NT2/D1 (cell line): ENCODE measurements around the gene PIK3R5.

Experiments
- YY1 ChIP-seq: IDR thresholded peaks from 2 replicates; pipeline ENCODE4 v1.6.1; 2011; ENCODE audit not compliant: insufficient read length, insufficient read depth
- ZNF274 ChIP-seq: IDR thresholded peaks from 2 replicates; pipeline ENCODE4 v1.6.1; 2011; ENCODE audit warnings: mild to moderate bottlenecking, low read depth, low read length

DNA sequence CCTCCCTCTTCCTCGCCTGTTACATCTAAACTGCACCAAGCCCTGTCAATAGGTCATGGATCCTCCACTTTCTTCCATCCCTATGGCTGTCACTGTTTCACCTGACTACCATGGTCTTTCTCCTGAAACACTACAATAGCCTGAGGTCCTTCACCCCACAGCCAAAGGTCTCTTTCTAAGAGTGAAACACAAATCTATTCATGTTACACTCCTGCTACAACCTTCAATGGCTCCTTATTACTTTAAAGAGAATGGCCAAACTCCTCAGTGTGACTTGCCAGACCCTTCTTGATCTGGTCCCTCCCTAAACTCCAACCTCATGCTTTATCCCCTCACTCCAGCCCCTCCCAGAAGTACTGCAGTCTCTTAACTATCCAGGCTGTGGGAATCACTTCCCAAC, 97.4 kb downstream of the PIK3R5 start:
- TF ChIP-seq YY1 = no peak
- no peak for TF ChIP-seq ZNF274
